Measurements from ENCODE around the gene PPARG.
"Not testable (repeated sequence)": the region's sequence is repeated elsewhere in the genome, so short reads cannot be mapped to it uniquely, and the experiment has no call there.

The PPARG gene

DNA sequence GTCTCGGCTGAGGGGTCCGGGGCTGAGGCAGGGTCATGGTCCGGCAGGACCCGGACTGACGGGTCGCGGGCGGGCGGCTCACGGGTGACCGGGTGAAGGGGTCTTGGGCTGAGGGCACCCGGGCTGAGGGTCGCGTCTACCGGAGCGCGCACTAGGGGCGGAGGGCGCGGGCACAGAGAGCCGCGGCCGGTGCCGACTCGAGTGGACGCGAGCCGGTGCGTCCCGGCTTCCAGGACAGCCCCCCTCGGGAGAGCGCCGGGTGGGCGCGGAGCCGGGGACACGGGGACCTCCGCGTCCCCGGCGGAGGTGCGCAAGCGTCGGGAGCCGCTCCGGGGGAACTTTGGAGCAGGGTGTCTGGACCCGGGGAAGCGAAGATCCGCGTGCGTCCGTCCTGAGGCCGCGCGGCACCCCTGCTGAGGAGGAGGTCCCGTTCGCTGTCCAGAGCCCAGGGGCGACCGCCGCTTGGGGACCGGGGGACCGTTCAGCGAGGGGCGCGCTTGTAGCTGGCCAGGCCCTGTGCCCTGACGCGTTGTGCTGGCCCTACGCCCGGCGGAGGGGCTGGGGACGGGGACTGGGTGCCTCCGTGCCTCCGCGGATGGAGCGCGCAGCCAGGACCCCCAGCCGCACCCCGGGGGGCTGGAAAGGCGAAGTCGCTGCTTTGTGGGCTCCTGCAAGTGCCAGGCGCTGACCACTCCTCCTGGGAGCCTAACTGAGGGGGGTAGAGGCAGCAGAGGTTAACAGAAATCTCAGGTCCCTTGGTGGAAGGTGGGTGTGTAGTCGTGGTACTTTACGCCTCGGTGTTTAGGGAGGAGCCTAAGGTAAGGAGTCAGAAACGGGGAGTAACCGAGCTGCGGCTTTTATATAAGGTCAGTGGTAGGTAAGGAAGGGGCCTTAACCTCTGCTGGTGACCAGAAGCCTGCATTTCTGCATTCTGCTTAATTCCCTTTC, at the start of gene PPARG:
PPARG (plus strand) TSS at position 889 of the 948 bp plus-strand sequence. CDS start 90,642 bp downstream, outside the sequence.
- DNase-seq: no peak

GRCh38 chr3:12239301-12239700, 49.6 kb upstream of the PPARG start:
- DNase-seq: no peak

DNA sequence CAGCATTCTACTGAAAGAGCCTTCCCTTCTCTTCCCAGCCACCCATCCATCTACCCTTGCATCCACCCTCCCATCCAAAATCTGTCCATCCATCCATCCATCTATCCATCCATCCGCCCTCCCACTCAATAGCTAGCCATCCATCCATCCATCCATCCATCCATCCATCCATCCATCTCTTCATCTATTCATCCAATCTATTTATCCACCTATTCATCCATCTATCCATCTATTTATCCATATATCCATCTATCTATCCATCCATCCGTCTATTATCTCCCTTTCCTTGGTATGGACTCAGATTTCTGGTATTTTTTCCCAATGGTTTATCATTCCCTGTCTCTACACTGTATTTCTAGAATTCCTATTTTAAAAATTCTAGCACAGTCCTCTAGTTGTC, 46.1 kb upstream of the PPARG start:
- no peak for DNase-seq

- no peak for DNase-seq
These were observed 42.2 kb upstream of the PPARG start for GRCh38 chr3:12246497-12247163.

GRCh38 chr3:12247411-12247810, 41.5 kb upstream of the PPARG start:
- no peak for DNase-seq

GRCh38 chr3:12249519-12249918, 39.4 kb upstream of the PPARG start:
- no peak for DNase-seq

GRCh38 chr3:12252889-12253288, 36.0 kb upstream of the PPARG start:
- DNase-seq: no peak

GRCh38 chr3:12253516-12254343, 35.1 kb upstream of the PPARG start:
- no peak for DNase-seq

DNA sequence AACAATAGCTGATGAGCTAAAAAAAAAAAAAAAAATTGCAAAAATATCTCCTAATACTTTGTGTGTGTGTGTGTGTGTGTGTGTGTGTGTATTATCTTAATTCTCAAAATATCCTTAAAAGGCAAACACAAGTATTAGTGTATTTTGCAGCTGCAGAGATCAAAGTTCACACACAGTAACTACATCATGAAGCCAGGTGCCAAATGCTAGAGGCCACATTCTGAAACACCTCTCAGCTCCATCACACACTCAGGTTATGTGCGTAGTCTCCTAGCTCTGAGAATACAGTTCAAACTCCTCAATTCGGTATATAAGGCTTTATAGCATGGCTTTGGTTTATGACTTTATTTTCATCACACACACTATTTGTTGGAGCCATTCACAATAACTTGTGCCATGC, 33.5 kb upstream of the PPARG start:
- DNase-seq: no peak

- no peak for DNase-seq
These were observed 30.0 kb upstream of the PPARG start for GRCh38 chr3:12258911-12259310.

- not testable (repeated sequence) for DNase-seq
These were observed 26.7 kb upstream of the PPARG start for GRCh38 chr3:12262173-12262572.

DNA sequence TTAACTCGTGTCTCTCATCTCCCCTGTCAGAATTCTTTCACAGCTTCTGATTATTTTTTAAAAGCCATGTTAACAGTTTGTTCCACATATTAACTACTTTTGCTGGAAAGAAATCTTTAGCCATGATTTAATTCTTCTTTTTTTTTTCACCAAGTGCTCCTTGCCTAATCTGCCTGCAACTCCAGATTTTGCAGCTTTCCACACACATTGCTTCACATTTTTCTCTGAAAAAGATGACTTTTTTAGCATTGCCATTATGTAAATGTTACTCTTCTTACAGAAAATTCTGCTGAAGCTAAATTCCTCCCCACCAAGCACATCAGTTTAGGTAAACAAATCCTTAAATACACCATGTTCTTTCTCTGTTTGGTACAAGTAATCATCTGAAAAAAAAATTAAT, 23.4 kb upstream of the PPARG start:
- no peak for DNase-seq

GRCh38 chr3:12266038-12266437, 22.8 kb upstream of the PPARG start:
- DNase-seq: no peak

DNA sequence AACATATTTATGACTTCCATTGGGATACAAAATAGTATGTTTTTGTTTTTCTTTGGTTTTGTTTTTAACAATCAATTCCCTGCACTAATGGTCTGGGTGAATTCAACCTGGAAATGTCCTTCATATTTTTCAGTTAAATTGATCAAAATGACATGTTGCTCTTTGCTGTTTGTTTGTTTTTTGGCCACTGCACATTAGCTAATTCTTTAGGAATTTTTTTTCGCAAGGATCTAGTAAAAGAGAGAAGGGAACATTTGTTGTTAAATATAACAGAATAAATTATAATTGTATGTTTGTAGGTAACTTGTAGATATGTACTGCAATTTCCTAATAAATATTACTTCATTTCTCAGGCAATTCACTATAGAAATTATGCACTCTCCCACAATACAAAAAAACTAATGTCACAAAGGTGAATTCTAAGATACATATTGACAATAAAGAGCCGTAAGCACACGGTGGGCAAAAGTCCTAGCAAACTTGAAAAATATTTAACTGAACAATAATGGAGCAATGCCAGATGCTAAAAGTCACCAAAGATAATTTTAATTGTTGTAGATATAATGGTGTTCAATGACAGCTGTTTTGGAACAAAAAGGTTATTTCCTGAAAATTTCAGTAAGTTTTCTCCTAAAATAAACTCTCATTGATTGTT, 21.4 kb upstream of the PPARG start:
- DNase-seq: no peak

DNA sequence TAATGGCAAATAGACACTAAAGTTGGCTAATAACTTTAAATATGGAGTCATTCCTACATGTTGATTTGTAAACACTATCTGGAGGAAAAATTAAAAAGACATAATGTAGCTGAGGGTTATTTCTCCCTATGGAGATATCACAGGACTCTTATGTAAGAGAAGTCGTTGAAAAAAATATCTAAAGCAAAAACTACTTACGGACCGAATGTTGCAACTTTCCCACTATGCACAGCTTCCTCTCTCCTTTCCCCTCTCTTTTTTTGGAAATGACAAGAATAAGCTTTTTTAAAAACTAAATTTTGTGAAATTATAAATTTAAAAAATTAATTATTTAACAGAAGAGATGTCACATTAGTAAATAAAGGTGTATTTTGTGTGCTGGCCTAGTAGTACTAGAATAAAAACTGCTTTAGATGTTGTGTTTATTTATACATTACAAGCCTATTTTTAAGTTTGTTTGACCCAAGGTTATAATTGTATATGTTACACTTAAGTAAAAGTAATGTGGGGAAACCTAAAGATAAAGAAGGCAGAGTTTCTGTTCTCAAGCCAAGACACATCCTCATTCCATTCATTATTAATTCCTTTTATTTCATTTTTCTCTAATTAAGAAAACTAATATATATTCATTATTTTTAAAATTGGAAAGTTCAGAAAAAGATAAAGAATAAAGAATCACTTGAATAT, 20.7 kb upstream of the PPARG start:
- no peak for DNase-seq

- no peak for DNase-seq
These were observed 17.9 kb upstream of the PPARG start for GRCh38 chr3:12270976-12271375.

DNA sequence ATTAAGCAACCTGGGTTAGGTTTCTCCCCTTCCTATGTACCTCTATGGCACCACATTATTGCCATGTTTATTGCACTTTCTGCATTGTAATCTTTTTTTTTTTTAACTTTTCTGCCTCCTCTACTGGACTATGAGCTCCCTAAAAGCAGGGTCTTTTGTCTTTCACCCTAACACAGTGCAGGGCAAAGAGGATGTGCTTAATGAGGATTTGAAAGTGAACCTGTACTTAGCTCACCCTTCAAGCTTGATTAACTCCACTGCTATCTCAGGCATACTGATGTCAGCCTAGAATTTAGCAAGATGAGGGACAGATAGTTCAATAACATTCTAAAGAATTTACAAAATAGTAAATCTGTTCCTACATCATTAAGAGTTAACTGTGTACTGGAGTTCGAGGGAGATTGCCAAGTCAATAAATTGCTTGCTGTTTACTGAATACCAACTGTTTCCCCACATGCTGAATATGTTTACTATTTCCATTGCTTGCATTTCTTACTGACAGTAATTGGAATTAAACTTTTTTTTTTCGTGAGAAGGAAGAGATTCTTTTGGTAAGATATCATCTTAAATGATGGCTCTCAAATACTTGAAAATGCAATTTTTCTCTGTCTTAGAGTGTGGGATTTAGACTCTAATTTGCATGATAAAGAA, 15.7 kb upstream of the PPARG start:
- DNase-seq: no peak

DNA sequence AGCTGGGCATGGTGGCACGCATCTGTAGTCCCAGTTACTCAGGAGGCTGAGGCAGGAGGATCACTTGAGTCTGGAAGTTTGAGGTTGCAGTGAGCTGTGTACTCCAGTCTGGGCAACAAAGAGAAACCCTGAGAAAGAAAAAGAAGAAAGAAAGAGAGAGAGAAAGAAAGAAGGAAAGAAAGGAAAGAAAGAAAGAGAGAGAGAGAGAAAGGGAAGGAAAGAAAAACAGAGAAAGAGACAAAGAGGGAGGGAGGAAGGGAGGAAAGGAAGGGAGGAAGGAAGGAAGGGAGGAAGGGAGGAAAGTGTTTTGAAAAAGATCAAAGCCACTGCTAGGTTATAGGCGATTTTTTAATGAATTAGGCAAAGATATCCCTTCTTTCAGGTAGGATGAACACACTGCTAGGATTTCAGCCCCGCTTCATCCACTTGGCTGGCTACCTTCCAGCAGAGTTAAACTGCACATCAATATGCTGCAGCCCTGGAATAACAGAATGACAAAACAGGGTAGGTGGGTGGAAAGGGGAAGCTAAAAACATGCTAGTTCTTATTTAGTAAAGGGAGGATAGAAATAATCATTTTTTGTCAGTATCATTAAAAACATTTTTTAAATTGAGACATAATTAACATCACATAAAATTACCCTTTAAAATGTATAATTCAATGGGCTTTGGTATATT, 12.8 kb upstream of the PPARG start:
- DNase-seq: no peak

DNA sequence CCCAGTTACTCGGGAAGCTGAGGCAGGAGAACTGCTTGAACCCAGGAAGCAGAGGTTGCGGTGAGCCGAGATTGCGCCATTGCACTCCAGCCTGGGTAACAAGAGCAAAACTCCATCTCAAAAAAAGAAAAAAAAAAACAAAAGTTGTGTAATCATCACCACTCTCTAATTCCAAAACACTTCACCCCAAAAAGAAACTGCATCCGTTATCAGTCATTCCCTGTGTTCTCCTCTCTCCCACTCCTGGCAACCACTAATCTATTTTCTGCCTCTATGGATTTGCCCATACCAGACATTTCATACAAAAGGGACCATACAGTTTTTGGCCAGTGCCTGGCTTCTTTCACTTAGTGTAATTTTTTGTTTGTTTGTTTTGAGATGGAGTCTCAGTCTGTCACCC, 12.0 kb upstream of the PPARG start:
- not testable (repeated sequence) for DNase-seq

DNA sequence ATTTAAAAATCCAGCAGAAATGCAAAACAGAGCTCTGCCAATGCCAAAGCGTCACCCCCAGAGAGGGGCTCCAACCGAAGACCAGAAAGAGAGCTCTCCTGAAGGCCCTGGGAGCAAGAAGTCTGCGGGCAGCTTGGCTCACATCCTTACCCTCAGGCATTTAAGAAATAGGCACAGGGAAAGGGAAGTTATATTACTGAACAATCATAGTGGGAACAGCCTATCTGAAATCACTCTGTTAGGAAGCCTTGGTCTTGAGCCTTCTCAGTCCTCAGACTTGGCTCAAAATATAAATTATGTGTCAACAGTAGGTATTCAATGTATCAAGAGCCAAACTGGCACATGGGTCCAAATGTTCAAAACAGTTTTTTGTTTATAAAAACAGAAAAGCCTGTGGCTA, 10.3 kb upstream of the PPARG start:
- DNase-seq: no peak

Measured in DMS79 treated with DMSO at 0.1 percent for 48 hours (cell line).